Activated T-helper 17 cell treated with anti-CD3 and anti-CD28 coated beads, Interleukin-2, amount 50 U/mL, for 72 hours (primary cell): ENCODE data around the gene ADARB1. TPM values are rescaled to one million over a fixed set of nuclear protein-coding genes. Genes with fewer than 3 reads are reported as not detected.

Experiments used
- ATAC-seq: fragments of 150-1000 bp; cut with Tn5 transposase; replicated peaks from 2 replicates; pipeline ENCODE4 v1.10.0; 2021; ENCODE audit warnings: mild to moderate bottlenecking, moderate library complexity
- H3K27ac Mint-ChIP-seq: one replicate; pipeline ENCODE4 v1.8.0; 2022; ENCODE audit warnings: mixed read lengths
- H3K27me3 Mint-ChIP-seq: one replicate; pipeline ENCODE4 v1.8.0; 2022; ENCODE audit warnings: mixed read lengths
- H3K36me3 Mint-ChIP-seq: one replicate; pipeline ENCODE4 v1.8.0; 2022; ENCODE audit warnings: low read depth, mild to moderate bottlenecking, mixed read lengths
- H3K4me1 Mint-ChIP-seq: one replicate; pipeline ENCODE4 v1.8.0; 2022; ENCODE audit warnings: mixed read lengths
- H3K4me3 Mint-ChIP-seq: one replicate; pipeline ENCODE4 v1.8.0; 2022; ENCODE audit warnings: mild to moderate bottlenecking, mixed read lengths
- H3K9me3 Mint-ChIP-seq: one replicate; pipeline ENCODE4 v1.8.0; 2022; ENCODE audit warnings: mixed read lengths
- total RNA-seq, 2 donors: library from RNA; stranded (reverse); gene quantifications; one replicate each; pipeline ENCODE4 v1.2.3, GENCODE V29; 2022

Gene ADARB1
- total RNA-seq, 2 donors from 2014 or later, result 22.7 to 32.0 TPM

DNA sequence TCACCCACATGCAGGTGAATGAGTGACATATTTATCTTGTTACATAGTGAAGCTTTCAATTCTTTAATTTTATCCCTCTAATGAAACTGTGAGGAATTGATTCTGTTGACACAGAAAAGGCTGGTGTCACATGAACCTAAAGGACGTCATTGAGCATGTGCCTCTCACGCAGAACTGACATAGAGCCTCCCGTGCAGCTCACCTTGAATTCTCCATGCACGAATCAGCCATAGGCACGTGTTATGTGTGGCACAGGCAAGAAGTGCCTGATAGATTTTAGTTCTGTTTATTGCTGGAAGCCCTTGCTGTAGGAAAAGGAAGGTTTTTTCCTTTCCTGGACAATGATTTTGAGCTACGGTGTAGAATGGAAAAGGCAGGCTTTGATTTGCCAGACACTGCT lies 11.3 kb downstream of the ADARB1 start:
- Mint-ChIP-seq H3K27ac (no peak overlapping the region), H3K4me1 (peaks cover 71% of the 10 kb centered on the region), H3K36me3 (peaks cover 9% of the 10 kb centered on the region), H3K27me3 (no peaks in the 10 kb centered on the region), H3K4me3 (peak overlapping the region; percentile 66), H3K9me3 (no peaks in the 10 kb centered on the region)
- ATAC-seq, result no peak

DNA sequence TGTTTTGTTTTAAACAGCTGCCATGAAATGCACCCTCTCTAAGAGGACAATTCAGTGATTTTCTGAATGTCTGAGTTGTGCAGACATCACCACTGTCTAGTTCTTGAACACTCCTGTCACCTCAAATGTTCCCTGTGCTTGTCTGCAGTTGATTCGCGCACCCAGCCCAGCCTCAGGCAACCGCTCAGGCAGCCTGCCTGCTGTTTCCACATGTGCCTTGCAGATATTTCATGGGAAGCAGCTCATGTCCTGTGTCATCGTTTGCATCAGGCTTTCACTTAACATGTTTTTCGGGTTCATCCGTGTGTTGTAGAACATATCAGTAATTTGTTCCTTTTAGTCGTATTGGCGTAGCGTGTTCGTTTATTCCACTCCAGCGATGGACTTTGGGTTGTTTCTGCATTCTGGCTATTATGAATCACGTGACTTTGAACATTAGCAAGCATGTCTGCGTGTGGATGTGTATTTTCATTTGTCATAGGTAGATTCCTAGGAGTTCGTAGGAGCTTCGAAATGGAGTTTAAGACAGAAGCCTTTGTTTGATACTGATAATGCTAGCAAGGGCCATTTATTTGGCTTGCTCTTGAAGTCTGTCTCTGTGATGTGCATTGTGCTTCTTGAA lies 12.1 kb downstream of the ADARB1 start:
- no peaks in the 10 kb centered on the region for H3K27me3 Mint-ChIP-seq
- peaks cover 6% of the 10 kb centered on the region for H3K36me3 Mint-ChIP-seq
- H3K4me3 Mint-ChIP-seq, result peak overlapping the region; percentile 66
- peaks cover 63% of the 10 kb centered on the region for H3K4me1 Mint-ChIP-seq
- ATAC-seq, result no peak
- H3K27ac Mint-ChIP-seq, result no peak overlapping the region
- H3K9me3 Mint-ChIP-seq, result no peaks in the 10 kb centered on the region

DNA sequence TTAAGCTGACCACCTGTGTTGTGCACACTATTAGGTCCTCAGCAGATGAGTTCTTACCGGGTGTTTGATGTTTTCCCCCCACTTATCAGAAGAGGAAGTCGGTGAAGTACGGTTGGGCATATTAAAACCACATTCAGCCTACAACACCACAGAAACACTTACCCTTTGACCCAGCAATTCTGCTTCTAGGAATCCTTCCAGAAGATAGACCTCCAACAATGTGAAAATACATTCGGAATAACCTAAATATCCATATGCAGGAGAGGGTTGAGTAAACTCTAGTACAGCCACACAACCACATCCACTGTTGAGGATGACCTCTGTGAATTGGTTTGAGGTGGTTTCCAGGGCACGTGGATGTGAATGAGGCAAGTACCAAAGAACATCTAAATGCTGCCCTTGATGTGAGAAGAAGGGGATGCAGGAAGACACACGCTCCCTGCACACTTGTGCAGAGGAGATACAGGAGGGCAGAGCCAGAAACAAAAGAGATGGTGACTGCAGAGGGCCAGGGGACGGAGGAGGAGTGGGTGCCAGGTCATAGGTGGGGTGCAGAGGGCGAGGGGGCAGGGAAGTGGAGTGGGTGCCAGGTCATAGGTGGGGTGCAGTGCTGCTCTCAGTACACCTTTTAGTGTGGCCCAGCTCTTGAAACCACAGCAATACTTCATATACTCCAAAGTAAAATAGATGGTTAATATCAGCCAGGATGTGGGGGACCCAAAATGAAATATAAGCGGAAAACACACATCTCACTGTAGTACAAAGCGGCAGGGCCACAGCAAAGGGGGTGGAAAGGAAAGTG lies 12.8 kb downstream of the ADARB1 start:
- peaks cover 56% of the 10 kb centered on the region for H3K4me1 Mint-ChIP-seq
- H3K27me3 Mint-ChIP-seq, result no peaks in the 10 kb centered on the region
- H3K27ac Mint-ChIP-seq, result peak overlapping the region; percentile 72
- peak; percentile 48 for ATAC-seq
- H3K36me3 Mint-ChIP-seq, result no peaks in the 10 kb centered on the region
- peak overlapping the region; percentile 66 for H3K4me3 Mint-ChIP-seq
- H3K9me3 Mint-ChIP-seq, result no peaks in the 10 kb centered on the region

DNA sequence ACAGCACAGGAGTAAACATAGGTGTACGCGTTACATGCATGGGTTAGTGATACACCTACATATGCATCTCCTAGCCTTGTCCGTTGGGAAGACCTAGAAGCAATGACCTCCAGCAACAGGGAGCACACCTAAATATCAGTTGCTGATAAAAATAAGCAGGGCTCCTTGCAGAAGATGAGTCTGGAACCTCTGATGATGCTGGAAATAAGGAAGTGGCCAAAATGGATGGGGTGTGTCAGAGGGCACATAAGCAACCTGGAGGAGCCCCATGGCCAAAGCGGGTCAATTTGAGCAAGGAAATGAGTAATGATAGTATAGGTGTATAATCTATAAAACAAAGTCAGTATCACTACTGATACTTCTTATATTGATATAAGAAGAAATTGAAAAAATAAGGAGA lies 13.7 kb downstream of the ADARB1 start:
- no peaks in the 10 kb centered on the region for H3K36me3 Mint-ChIP-seq
- peak overlapping the region; percentile 72 for H3K27ac Mint-ChIP-seq
- H3K4me1 Mint-ChIP-seq, result peaks cover 47% of the 10 kb centered on the region
- no peaks in the 10 kb centered on the region for H3K9me3 Mint-ChIP-seq
- H3K4me3 Mint-ChIP-seq, result peak overlapping the region; percentile 66
- no peaks in the 10 kb centered on the region for H3K27me3 Mint-ChIP-seq
- ATAC-seq, result no peak

DNA sequence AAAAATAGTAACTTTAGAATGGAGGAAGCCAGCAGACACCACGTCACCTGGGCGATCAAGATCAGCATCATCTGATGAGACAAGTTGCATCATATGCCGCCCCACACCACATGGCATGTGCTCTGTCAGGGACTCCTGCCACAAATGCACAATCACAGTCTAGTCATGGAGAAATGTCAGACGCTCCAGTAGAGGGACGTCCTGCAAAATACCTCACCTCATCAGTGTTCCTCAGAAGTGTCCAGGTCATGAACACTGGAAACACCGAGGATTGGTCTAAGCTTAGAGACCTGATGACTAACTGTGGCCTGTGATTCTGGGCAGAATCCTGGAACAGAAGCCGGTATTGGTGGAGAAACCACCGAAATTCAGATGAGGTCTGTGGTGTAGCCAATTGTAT lies 14.3 kb downstream of the ADARB1 start:
- Mint-ChIP-seq H3K27ac (no peak overlapping the region), H3K4me3 (no peak overlapping the region)

DNA sequence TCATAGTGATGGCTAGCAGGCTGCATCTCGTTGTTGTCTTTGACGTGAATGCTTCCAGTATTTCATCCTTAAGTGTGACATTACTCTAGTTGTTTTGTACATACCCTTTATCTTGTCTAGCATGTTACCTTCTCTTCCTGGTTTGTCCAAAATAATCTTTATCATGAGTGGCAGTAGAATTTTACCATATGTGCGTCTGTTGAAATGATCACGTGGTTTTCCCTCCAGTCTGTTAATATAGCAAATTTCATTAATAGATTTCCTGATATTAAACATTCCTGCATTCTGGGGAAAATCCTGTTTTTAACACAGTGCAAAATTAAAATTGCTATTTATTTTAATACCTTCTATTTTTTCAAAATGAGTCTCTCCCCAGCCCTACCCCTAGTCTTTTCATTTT lies 15.6 kb downstream of the ADARB1 start:
- no peak for ATAC-seq
- Mint-ChIP-seq H3K4me1 (peaks cover 41% of the 10 kb centered on the region), H3K27ac (no peak overlapping the region), H3K36me3 (no peaks in the 10 kb centered on the region), H3K4me3 (no peak overlapping the region), H3K9me3 (no peaks in the 10 kb centered on the region), H3K27me3 (no peaks in the 10 kb centered on the region)

More for the DNA sequence above, 14.3 kb downstream of the ADARB1 start:
- Mint-ChIP-seq H3K9me3 (no peaks in the 10 kb centered on the region), H3K36me3 (no peaks in the 10 kb centered on the region), H3K27me3 (no peaks in the 10 kb centered on the region), H3K4me1 (peaks cover 47% of the 10 kb centered on the region)
- ATAC-seq, result peak; percentile 67

DNA sequence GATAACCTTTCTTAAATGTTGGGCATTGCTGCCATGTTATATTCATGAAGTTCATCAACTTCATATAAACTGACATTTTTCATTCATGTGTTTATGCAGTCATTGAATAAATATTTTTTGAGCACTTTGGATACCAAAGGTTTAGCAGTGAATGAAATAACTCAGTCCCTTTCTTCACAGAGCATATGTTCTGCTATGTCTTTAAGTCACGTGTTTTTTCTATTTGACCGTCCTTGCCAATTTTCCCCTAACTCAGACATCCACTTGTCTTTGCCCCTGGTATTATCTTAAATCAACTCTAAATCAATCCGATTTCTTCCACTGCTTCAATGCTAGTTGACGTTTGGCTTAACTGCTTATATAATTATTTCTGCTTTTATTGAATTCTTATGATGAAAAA lies 16.6 kb downstream of the ADARB1 start:
- Mint-ChIP-seq H3K4me3 (no peak overlapping the region), H3K27ac (no peak overlapping the region), H3K36me3 (no peaks in the 10 kb centered on the region), H3K4me1 (peaks cover 33% of the 10 kb centered on the region), H3K27me3 (no peaks in the 10 kb centered on the region), H3K9me3 (no peaks in the 10 kb centered on the region)
- no peak for ATAC-seq

DNA sequence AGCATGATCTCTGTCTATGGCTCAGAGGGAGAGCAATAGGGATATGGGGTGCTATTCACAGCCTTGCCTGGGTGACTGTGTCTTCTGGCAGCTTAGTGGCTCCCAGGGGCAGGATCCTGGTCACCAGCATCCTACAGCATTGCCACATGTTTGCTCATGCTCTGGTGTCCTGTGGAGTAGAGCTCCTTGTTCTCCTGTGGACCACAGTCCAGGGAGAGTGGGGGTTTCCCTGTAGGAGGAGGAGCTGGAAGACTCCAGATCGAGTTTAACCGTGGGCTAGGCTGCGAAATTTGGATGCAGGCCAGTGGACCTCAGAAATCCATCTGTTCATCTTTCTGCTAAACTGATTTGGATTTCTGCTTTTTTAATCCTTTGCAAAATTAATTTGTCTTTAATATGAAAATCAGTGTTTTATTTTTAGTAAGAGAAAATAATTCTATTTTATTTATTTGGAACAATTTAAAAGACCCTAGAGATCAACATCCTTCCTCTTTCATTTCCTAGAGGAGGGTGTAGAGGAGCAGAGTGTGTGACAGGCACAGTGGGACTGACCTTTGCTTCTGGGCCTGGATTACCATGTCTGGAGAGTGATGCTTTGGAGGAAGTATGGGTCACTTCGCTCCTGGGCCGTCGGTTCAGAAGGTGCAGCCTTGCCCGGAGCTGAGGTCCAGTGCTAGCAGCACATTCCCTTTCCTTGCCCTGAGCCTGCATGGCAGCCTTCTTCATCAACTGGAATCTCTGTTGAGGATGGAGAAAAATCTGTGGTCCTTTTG lies 17.4 kb downstream of the ADARB1 start:
- H3K9me3 Mint-ChIP-seq, result no peaks in the 10 kb centered on the region
- no peak for ATAC-seq
- no peaks in the 10 kb centered on the region for H3K36me3 Mint-ChIP-seq
- no peak overlapping the region for H3K27ac Mint-ChIP-seq
- H3K4me1 Mint-ChIP-seq, result peaks cover 25% of the 10 kb centered on the region
- H3K27me3 Mint-ChIP-seq, result no peaks in the 10 kb centered on the region
- H3K4me3 Mint-ChIP-seq, result no peak overlapping the region

DNA sequence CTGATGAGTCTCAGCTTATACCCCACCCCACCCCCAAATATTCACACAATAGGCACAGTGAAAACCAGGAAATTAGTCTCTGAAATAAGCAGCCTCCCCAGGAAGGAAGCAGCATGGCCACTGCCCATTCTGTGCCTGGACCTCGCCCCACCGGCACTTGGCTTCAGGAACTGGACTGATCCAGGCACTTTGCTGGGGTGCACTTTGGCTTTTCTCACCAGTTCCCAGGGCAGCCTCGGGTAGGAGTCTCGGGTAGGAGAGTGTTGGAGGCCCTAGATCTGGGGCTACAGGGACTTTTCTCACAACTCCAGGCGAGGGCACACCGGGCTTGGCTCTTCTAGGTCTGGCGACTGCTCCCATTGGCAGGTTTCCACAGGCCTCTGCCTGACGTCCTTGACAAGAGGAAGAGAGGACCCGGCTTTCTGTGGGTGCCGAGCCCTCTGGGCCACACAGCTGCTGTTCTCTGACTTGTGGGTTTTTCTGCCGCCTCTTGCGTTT lies 18.7 kb downstream of the ADARB1 start:
- no peak for ATAC-seq
- H3K36me3 Mint-ChIP-seq, result no peaks in the 10 kb centered on the region
- no peaks in the 10 kb centered on the region for H3K9me3 Mint-ChIP-seq
- H3K4me1 Mint-ChIP-seq, result peaks cover 20% of the 10 kb centered on the region
- no peak overlapping the region for H3K4me3 Mint-ChIP-seq
- H3K27ac Mint-ChIP-seq, result no peak overlapping the region
- H3K27me3 Mint-ChIP-seq, result no peaks in the 10 kb centered on the region

DNA sequence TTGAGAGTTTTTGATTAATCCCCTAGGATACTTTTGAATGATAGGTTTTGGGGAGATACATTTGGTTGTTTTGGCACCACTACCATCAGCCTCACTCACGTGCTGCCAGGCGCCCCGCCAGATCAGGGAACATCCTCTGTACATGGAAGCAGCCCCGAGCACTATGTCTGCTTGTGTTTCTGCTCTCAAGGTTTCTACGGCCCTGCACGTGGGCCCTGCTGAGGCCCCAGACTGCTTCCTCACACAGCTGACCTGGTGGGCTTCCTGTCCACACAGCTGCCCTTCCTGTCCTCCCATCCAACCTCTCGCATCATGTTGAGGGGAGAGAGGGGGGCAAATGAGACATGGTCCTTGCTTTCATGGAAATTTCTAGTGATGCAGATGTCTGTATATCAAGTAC lies 20.0 kb downstream of the ADARB1 start:
- ATAC-seq, result no peak
- no peaks in the 10 kb centered on the region for H3K9me3 Mint-ChIP-seq
- H3K4me1 Mint-ChIP-seq, result peaks cover 25% of the 10 kb centered on the region
- H3K4me3 Mint-ChIP-seq, result no peak overlapping the region
- H3K27ac Mint-ChIP-seq, result no peak overlapping the region
- H3K36me3 Mint-ChIP-seq, result no peaks in the 10 kb centered on the region
- H3K27me3 Mint-ChIP-seq, result no peaks in the 10 kb centered on the region

DNA sequence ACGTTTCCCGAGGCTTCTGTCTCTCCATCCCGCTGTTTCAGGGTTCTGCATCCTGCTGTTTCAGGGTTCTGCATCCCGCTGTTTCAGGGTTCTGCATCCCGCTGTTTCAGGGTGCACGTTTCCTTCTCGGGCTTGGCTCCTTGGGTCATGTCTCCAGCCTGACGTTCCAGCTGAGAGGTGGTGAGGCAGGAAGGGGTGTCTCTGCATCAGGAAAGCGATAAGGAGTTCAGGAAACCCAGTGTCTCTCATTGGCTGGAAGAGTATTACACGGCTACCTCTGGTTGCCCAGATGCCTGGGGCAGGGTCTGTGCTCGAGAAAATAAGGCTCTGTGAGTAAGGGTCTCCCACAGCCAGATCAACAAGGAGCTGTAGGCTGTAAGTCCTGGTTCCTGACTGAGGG lies 21.1 kb downstream of the ADARB1 start:
- no peaks in the 10 kb centered on the region for H3K9me3 Mint-ChIP-seq
- H3K27me3 Mint-ChIP-seq, result no peaks in the 10 kb centered on the region
- no peak overlapping the region for H3K27ac Mint-ChIP-seq
- H3K36me3 Mint-ChIP-seq, result no peaks in the 10 kb centered on the region
- H3K4me1 Mint-ChIP-seq, result peaks cover 20% of the 10 kb centered on the region
- no peak for ATAC-seq
- no peak overlapping the region for H3K4me3 Mint-ChIP-seq

DNA sequence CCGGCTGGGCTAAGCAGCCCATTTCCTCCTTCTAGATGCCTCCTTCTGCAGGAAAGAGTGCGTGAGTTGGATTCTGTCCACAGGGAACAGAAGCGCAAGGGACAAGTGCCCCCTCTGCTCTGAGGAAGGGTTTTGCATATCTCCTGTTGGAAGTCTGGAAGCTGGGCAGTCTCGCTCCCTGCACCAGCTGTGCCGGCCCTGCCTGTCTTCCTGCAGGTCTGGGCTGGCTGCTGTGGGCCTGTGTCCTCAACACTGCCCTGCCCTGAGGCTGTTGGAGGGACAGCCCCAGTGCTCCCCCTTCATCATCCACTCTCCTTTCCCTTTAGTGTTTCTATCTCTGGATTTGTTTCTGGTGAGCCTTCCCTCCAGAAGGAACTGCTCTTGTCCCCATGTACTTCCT lies 21.8 kb downstream of the ADARB1 start:
- H3K27me3 Mint-ChIP-seq, result no peaks in the 10 kb centered on the region
- H3K27ac Mint-ChIP-seq, result no peak overlapping the region

DNA sequence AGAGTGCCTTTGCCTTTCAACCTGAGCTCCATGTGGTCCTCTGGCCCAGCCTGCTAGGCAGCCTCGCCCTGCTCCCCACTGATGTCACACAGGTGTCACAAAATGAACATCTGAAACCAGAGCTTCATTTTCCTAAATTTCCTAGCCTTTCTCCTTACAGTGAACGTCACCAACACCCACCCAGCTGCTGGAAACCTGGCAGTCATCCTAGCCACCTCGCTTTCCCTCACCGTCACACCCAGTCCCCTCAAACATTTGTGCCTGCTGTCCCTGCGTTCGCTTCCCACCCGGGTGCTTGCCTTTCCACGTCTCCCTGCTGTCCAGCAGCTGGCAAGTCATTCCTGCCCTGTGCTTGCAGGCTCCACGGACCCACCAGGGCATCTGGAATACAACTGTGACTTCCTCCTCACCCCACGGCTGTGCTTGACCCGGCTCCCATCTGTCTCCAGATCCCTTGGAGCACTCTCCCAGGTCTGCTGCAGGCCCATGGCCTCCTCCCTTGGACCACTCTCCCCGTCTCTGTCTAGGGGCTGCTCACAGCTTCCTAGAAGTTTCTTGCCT lies 23.5 kb downstream of the ADARB1 start:
- no peaks in the 10 kb centered on the region for H3K9me3 Mint-ChIP-seq
- no peaks in the 10 kb centered on the region for H3K36me3 Mint-ChIP-seq
- peaks cover 20% of the 10 kb centered on the region for H3K4me1 Mint-ChIP-seq
- ATAC-seq, result no peak
- peak overlapping the region; percentile 74 for H3K27ac Mint-ChIP-seq
- H3K27me3 Mint-ChIP-seq, result no peaks in the 10 kb centered on the region
- H3K4me3 Mint-ChIP-seq, result no peak overlapping the region

More for the DNA sequence above, 21.8 kb downstream of the ADARB1 start:
- Mint-ChIP-seq H3K36me3 (no peaks in the 10 kb centered on the region), H3K4me1 (peaks cover 20% of the 10 kb centered on the region), H3K9me3 (no peaks in the 10 kb centered on the region), H3K4me3 (no peak overlapping the region)
- ATAC-seq, result no peak

DNA sequence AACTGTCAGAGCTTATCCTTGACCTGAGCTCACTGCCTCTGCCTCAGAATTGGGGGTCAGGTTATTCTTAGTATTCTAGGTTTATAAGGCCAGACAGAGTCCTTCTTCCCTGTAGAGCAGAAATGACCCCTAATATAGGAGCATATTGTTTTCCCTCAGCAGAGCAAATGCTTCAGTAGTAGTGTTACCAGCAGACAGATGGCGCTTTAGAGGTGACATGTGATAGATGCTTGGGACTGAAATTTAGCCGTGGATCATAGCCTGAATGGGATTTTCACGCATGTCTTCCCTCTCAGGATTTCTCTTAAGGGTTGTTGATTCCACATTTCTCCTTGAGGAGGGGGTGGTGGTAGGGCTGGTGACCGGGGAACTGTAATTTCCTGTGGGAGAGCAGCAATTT lies 24.5 kb downstream of the ADARB1 start:
- H3K27me3 Mint-ChIP-seq, result no peaks in the 10 kb centered on the region
- no peak for ATAC-seq
- no peaks in the 10 kb centered on the region for H3K9me3 Mint-ChIP-seq
- peaks cover 22% of the 10 kb centered on the region for H3K4me1 Mint-ChIP-seq
- peak overlapping the region; percentile 74 for H3K27ac Mint-ChIP-seq
- no peak overlapping the region for H3K4me3 Mint-ChIP-seq
- no peaks in the 10 kb centered on the region for H3K36me3 Mint-ChIP-seq
